ENCODE results near the gene FGD3. TPM values are rescaled to one million over a fixed set of nuclear protein-coding genes. Genes with fewer than 3 reads are reported as not detected.

The FGD3 gene
- total RNA-seq, 1 donor from 2014 or later, result 0.26 TPM

DNA sequence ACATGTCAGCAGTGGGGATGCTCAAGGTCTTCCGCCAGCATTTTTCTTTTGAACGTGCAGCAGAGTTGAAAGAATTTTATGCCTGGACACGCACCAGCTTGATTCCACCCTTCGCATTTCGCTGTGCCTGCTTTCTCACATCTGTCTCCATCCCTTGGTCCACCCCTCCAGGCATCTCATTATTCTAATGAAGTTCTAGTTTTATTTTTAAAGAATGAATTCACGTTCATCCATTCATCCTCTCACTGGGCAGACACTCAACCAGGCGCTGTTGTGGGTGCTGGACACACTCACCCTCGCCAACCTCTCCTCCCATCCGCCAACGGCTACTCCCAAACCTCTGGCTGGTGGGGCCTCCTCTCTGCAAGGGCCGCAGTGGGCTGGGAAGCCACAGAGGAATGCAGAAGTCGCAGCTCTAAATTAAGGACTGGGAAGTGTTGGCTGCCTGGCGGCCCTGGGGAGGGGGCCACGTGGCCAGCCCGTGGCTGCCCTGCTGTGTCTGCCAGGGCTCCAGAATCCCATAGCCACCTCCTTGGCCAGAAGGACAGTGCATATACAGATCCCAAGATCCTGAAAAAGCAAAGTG lies 117.9 kb downstream of the FGD3 start:
- Histone ChIP-seq H3K36me3 (ENCODE audit: control insufficient read depth, insufficient read depth, low read length) (no peaks in the 10 kb centered on the region), H3K4me3 (ENCODE audit: low read depth, low read length) (no peak overlapping the region), H3K27me3 (ENCODE audit: control insufficient read depth, insufficient read depth, low read length) (peaks cover 2% of the 10 kb centered on the region)
- TF ChIP-seq, protein P1, sequence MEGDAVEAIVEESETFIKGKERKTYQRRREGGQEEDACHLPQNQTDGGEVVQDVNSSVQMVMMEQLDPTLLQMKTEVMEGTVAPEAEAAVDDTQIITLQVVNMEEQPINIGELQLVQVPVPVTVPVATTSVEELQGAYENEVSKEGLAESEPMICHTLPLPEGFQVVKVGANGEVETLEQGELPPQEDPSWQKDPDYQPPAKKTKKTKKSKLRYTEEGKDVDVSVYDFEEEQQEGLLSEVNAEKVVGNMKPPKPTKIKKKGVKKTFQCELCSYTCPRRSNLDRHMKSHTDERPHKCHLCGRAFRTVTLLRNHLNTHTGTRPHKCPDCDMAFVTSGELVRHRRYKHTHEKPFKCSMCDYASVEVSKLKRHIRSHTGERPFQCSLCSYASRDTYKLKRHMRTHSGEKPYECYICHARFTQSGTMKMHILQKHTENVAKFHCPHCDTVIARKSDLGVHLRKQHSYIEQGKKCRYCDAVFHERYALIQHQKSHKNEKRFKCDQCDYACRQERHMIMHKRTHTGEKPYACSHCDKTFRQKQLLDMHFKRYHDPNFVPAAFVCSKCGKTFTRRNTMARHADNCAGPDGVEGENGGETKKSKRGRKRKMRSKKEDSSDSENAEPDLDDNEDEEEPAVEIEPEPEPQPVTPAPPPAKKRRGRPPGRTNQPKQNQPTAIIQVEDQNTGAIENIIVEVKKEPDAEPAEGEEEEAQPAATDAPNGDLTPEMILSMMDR (IDR thresholded peaks at IDR 0.05; ENCODE audit: insufficient read depth, low read length, severe bottlenecking), result no peak
- no peak for FAIRE-seq
- no peak for DNase-seq (ENCODE audit: low read depth)

DNA sequence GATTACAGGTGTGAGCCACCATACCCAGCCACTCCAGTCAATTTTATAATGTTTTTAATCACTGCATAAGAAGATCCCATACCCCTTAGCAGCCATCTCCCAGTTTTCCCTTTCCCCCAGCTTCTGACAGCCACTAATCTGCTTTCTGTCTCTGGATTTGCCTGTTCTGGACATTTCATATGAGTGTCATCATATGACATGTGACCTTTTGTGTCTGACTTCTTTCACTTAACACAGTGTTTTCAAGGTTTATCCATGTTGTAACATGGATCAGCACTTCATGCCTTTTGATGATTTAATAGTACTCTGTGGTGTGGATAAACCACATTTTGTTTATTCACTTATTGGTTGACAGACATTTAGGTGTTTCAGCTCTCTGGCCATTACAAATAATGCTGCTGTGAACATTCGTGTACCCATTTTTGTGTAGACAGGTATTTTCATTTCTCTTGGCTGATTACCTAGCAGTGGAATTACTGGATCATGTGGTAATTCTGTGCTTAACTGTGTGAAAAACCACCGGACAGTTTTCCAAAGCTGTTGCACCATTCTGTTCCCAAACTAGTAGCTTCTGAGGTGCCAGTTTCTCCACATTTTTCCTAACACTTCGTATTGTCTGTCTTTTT lies 119.8 kb downstream of the FGD3 start:
- Histone ChIP-seq H3K27me3 (ENCODE audit: control insufficient read depth, insufficient read depth, low read length) (peaks cover 2% of the 10 kb centered on the region), H3K36me3 (ENCODE audit: control insufficient read depth, insufficient read depth, low read length) (no peaks in the 10 kb centered on the region), H3K4me3 (ENCODE audit: low read depth, low read length) (no peak overlapping the region)
- TF ChIP-seq, protein P1 (IDR thresholded peaks at IDR 0.05; ENCODE audit: insufficient read depth, low read length, severe bottlenecking), result no peak
- DNase-seq (ENCODE audit: low read depth) (no peak), FAIRE-seq (no peak)

DNA sequence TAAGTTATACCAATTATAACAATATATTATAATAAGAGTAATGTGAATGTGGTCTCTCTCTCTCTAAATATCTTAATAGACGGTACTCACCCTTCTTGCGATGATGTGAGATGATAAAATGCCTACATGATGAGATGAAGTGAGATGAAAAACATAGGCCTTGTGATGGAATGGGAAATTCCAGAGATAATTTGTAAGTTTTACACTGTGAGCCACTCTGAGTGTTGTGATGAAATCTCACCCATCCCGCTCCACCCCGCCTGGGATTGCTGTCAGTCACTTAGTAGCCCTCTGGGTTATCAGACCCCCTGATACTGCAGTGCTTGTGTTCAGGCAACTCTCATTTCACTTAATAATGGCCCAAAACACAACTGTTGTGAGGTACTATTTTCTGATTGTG lies 121.6 kb downstream of the FGD3 start:
- FAIRE-seq (no peak), DNase-seq (ENCODE audit: low read depth) (no peak)
- Histone ChIP-seq H3K36me3 (ENCODE audit: control insufficient read depth, insufficient read depth, low read length) (no peaks in the 10 kb centered on the region), H3K27me3 (ENCODE audit: control insufficient read depth, insufficient read depth, low read length) (no peaks in the 10 kb centered on the region), H3K4me3 (ENCODE audit: low read depth, low read length) (no peak overlapping the region)
- TF ChIP-seq, protein P1 (IDR thresholded peaks at IDR 0.05; ENCODE audit: insufficient read depth, low read length, severe bottlenecking), result no peak

DNA sequence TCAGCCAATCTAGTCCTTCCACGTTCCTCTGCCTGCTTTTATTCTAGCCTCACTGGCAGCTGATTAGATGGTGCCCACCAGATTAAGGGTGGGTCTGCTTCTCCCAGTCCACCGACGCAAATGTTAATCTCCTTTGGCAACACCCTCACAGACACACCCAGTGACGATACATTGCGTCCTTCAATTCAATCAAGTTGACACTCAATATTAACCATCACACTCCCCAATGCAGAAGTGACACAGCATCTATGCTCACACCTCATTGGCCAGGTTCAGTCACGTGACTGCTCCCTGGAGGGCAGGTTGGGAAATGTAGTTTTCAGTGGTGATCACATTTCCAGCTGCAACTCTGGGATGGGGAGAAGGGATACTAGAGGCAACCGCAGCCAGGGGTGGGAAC lies 124.1 kb downstream of the FGD3 start:
- no peak for FAIRE-seq
- DNase-seq (ENCODE audit: low read depth), result peak; percentile 36
- no peaks in the 10 kb centered on the region for H3K36me3 ChIP-seq (ENCODE audit: control insufficient read depth, insufficient read depth, low read length)
- H3K4me3 ChIP-seq (ENCODE audit: low read depth, low read length), result no peak overlapping the region
- TF ChIP-seq, protein P1 (IDR thresholded peaks at IDR 0.05; ENCODE audit: insufficient read depth, low read length, severe bottlenecking), result no peak
- no peaks in the 10 kb centered on the region for H3K27me3 ChIP-seq (ENCODE audit: control insufficient read depth, insufficient read depth, low read length)

DNA sequence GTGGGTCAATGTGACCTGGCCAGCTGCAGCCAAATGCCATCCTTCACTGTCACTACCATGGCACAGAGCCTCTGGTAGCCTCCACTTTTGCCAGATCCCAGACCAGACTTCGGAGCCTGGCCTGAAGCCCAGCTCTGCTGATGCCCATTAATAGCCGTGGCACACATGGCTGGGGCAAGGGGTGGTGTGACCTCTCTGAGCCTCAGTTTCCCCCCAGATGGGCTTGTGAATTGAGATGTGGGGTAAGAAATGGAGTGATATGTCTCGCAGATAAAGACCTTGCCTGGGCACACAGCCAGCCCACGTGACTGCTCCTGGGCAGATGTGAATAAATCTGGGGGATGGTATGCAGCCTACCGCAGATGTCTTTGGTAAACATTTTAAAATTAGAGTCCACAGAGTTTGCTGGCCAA lies 125.1 kb downstream of the FGD3 start:
- DNase-seq (ENCODE audit: low read depth), result no peak
- no peaks in the 10 kb centered on the region for H3K36me3 ChIP-seq (ENCODE audit: control insufficient read depth, insufficient read depth, low read length)
- no peaks in the 10 kb centered on the region for H3K27me3 ChIP-seq (ENCODE audit: control insufficient read depth, insufficient read depth, low read length)
- no peak for FAIRE-seq
- TF ChIP-seq, protein P1 (IDR thresholded peaks at IDR 0.05; ENCODE audit: insufficient read depth, low read length, severe bottlenecking), result no peak
- H3K4me3 ChIP-seq (ENCODE audit: low read depth, low read length), result no peak overlapping the region

Measured in bronchial epithelial cell (primary cell).